GM19455 (cell line): ENCODE data around the gene ITGAE.
"Not testable (repeated sequence)": the region's sequence is repeated elsewhere in the genome, so short reads cannot be mapped to it uniquely, and the experiment has no call there.

Source experiments
- ATAC-seq: cut with Tn5 transposase; IDR thresholded peaks from one replicate; pipeline ENCODE4 v1.9.1; 2021; ENCODE audit not compliant: unreplicated experiment

Gene ITGAE

GRCh38 chr17:3730881-3731429 is 70.0 kb downstream of the ITGAE start:
- ATAC-seq: no peak

- ATAC-seq: no peak
Observed at GRCh38 chr17:3729881-3730280, 71.1 kb downstream of the ITGAE start.

GRCh38 chr17:3728099-3728498 is 72.9 kb downstream of the ITGAE start:
- ATAC-seq: not testable (repeated sequence)

- no peak for ATAC-seq
Observed at GRCh38 chr17:3727041-3727440, 73.9 kb downstream of the ITGAE start.

- ATAC-seq: no peak
Observed at GRCh38 chr17:3724378-3725077, 76.5 kb downstream of the ITGAE start.

GRCh38 chr17:3723556-3724377 is 77.2 kb downstream of the ITGAE start, which contains the start of gene HASPIN:
HASPIN (plus strand) TSS chr17:3723903; CDS start chr17:3723936, 33 bp downstream.
- peak; percentile 83 for ATAC-seq

- no peak for ATAC-seq
Observed at GRCh38 chr17:3723188-3723555, 77.8 kb downstream of the ITGAE start.

GRCh38 chr17:3722716-3723115 is 78.3 kb downstream of the ITGAE start:
- no peak for ATAC-seq

GRCh38 chr17:3719265-3719664 is 81.7 kb downstream of the ITGAE start:
- no peak for ATAC-seq

- ATAC-seq: no peak
Observed at GRCh38 chr17:3718201-3718600, 82.8 kb downstream of the ITGAE start.

GRCh38 chr17:3715296-3715695 is 85.7 kb downstream of the ITGAE start:
- no peak for ATAC-seq

GRCh38 chr17:3712811-3713463 is 88.1 kb downstream of the ITGAE start:
- ATAC-seq: no peak

GRCh38 chr17:3710951-3711383 is 90.0 kb downstream of the ITGAE start:
- ATAC-seq: peak; percentile 88

GRCh38 chr17:3708366-3708765 is 92.6 kb downstream of the ITGAE start:
- no peak for ATAC-seq

GRCh38 chr17:3705718-3705984 is 95.3 kb downstream of the ITGAE start:
- not testable (repeated sequence) for ATAC-seq

- ATAC-seq: no peak
Observed at GRCh38 chr17:3704931-3705717, 95.9 kb downstream of the ITGAE start.

GRCh38 chr17:3702041-3702539 is 98.9 kb downstream of the ITGAE start:
- ATAC-seq: not testable (repeated sequence)

GRCh38 chr17:3699951-3700350 is 101.0 kb downstream of the ITGAE start:
- ATAC-seq: no peak

GRCh38 chr17:3698139-3698538 is 102.8 kb downstream of the ITGAE start:
- ATAC-seq: no peak

GRCh38 chr17:3697103-3697476 is 103.9 kb downstream of the ITGAE start:
- no peak for ATAC-seq
